HepG2 (cell line): ENCODE measurements around the gene ZNF154. TPM values are rescaled to one million over a fixed set of nuclear protein-coding genes. Genes with fewer than 3 reads are reported as not detected.

Source experiments
- ARNT ChIP-seq: fragments of 450-650 bp; IDR thresholded peaks from 2 replicates; pipeline ENCODE4 v1.6.1; 2017
- ATF2 ChIP-seq: sonication (generic); formaldehyde crosslinking; IDR thresholded peaks from 2 replicates; pipeline ENCODE4 v1.4.0; 2020; ENCODE audit warnings: missing genetic modification reagents
- FOXM1 ChIP-seq: sonication (generic); formaldehyde crosslinking; IDR thresholded peaks from 2 replicates; pipeline ENCODE4 v1.5.0; 2020; ENCODE audit warnings: missing genetic modification reagents
- IRF9 ChIP-seq: sonication (generic); formaldehyde crosslinking; IDR thresholded peaks from 2 replicates; pipeline ENCODE4 v1.8.0; 2022; ENCODE audit warnings: missing genetic modification reagents, mild to moderate bottlenecking, borderline replicate concordance
- MAFK ChIP-seq, 2 experiments: IDR thresholded peaks in 1 of 2; conservative IDR thresholded peaks in 1 of 2; 2 replicates each; pipeline ENCODE4 v1.6.1; 2011; ENCODE audit warnings: improper control_type of control experiment in 2 of 2, low read length in 2 of 2
- NPAS2 ChIP-seq: sonication (generic); formaldehyde crosslinking; IDR thresholded peaks from 2 replicates; pipeline ENCODE4 v1.8.0; 2022; ENCODE audit warnings: mild to moderate bottlenecking, missing genetic modification reagents, borderline replicate concordance
- PHF8 ChIP-seq: sonication (generic); formaldehyde crosslinking; IDR thresholded peaks from 2 replicates; pipeline ENCODE4 v1.5.0; 2020; ENCODE audit warnings: missing genetic modification reagents
- RXRA ChIP-seq: sonication (generic); formaldehyde crosslinking; IDR thresholded peaks from 2 replicates; pipeline ENCODE4 v1.5.1; 2020; ENCODE audit warnings: missing genetic modification reagents
- SIN3A ChIP-seq: IDR thresholded peaks from 2 replicates; pipeline ENCODE4 v1.6.1; 2011; ENCODE audit warnings: low read depth, mild to moderate bottlenecking, control low read depth, low read length, borderline replicate concordance
- SIX4 ChIP-seq: sonication (generic); formaldehyde crosslinking; IDR thresholded peaks from 2 replicates; pipeline ENCODE4 v1.4.0; 2020; ENCODE audit warnings: missing genetic modification reagents
- SP4 ChIP-seq: sonication (generic); formaldehyde crosslinking; IDR thresholded peaks from 2 replicates; pipeline ENCODE4 v1.8.1; 2023; ENCODE audit warnings: mild to moderate bottlenecking, missing genetic modification reagents
- SRY ChIP-seq: sonication (generic); formaldehyde crosslinking; IDR thresholded peaks from 2 replicates; pipeline ENCODE4 v1.8.0; 2022; ENCODE audit warnings: mild to moderate bottlenecking, missing genetic modification reagents
- TCF7 ChIP-seq: sonication (generic); IDR thresholded peaks from 2 replicates; pipeline ENCODE4 v1.6.1; 2016; ENCODE audit warnings: antibody characterized with exemption, low read depth
- U2AF1 ChIP-seq: fragments of 200-400 bp; formaldehyde crosslinking; optimal IDR thresholded peaks from 2 replicates; pipeline ENCODE3; 2017; ENCODE audit warnings: mild to moderate bottlenecking, low read depth, low read length
- U2AF2 ChIP-seq: fragments of 200-400 bp; formaldehyde crosslinking; IDR thresholded peaks from 2 replicates; pipeline ENCODE4 v1.6.1; 2017; ENCODE audit warnings: low read depth, mild to moderate bottlenecking, low read length
- ZNF24 ChIP-seq: fragments of 450-650 bp; IDR thresholded peaks from 2 replicates; pipeline ENCODE4 v1.6.1; 2017; ENCODE audit warnings: antibody characterized with exemption, mild to moderate bottlenecking
- ZNF292 ChIP-seq: sonication (generic); formaldehyde crosslinking; IDR thresholded peaks from 2 replicates; pipeline ENCODE4 v1.8.1; 2022; ENCODE audit warnings: mild to moderate bottlenecking, low read depth, missing genetic modification reagents, borderline replicate concordance
- ZNF558 ChIP-seq: sonication (generic); formaldehyde crosslinking; IDR thresholded peaks from 2 replicates; pipeline ENCODE4 v1.9.0; 2022; ENCODE audit warnings: mild to moderate bottlenecking, missing genetic modification reagents, borderline replicate concordance
- ZNF577 ChIP-seq: sonication (generic); formaldehyde crosslinking; IDR thresholded peaks from 2 replicates; pipeline ENCODE4 v1.4.0; 2020; ENCODE audit warnings: mild to moderate bottlenecking, low read depth, missing genetic modification reagents, borderline replicate concordance
- ZNF597 ChIP-seq: sonication (generic); formaldehyde crosslinking; IDR thresholded peaks from 2 replicates; pipeline ENCODE4 v1.5.0; 2020; ENCODE audit warnings: missing genetic modification reagents
- ZNF670 ChIP-seq: sonication (generic); formaldehyde crosslinking; IDR thresholded peaks from 2 replicates; pipeline ENCODE4 v1.8.0; 2022; ENCODE audit warnings: mild to moderate bottlenecking, missing genetic modification reagents, borderline replicate concordance
- ZNF720 ChIP-seq: sonication (generic); formaldehyde crosslinking; IDR thresholded peaks from 2 replicates; pipeline ENCODE4 v1.4.0; 2020; ENCODE audit warnings: missing genetic modification reagents
- ZNF724P ChIP-seq: sonication (generic); formaldehyde crosslinking; IDR thresholded peaks from 2 replicates; pipeline ENCODE4 v1.8.0; 2022; ENCODE audit warnings: missing genetic modification reagents, borderline replicate concordance
- ZNF772 ChIP-seq: sonication (generic); formaldehyde crosslinking; IDR thresholded peaks from 2 replicates; pipeline ENCODE4 v1.5.0; 2020; ENCODE audit warnings: mild to moderate bottlenecking, missing genetic modification reagents
- ZNF773 ChIP-seq: sonication (generic); formaldehyde crosslinking; IDR thresholded peaks from 2 replicates; pipeline ENCODE4 v1.4.0; 2020; ENCODE audit warnings: missing genetic modification reagents, borderline replicate concordance
- ZNF788 ChIP-seq: sonication (generic); formaldehyde crosslinking; IDR thresholded peaks from 2 replicates; pipeline ENCODE4 v1.5.0; 2020; ENCODE audit warnings: mild to moderate bottlenecking, missing genetic modification reagents, borderline replicate concordance
- ZSCAN30 ChIP-seq: sonication (generic); formaldehyde crosslinking; IDR thresholded peaks from 2 replicates; pipeline ENCODE4 v1.5.0; 2020; ENCODE audit warnings: mild to moderate bottlenecking, missing genetic modification reagents
- polyA plus RNA-seq, 8 experiments: library from polyadenylated mRNA; depleted of rRNA in 3 of 8; stranded (reverse) in 7 of 8; unstranded in 1 of 8; fragments of >200 nt; fragmentation: Illumina TruSeq in 4 of 8; extraction: Trizol in 4 of 8; gene quantifications; 2 replicates each; pipeline versions ENCODE4 v1.2.1 to v1.2.3, GENCODE V29; 2011 to 2016; ENCODE audit warnings: low read depth in 4 of 8, missing spikeins in 1 of 8, mixed read lengths in 1 of 8; ENCODE audit not compliant: insufficient read depth in 1 of 8
- total RNA-seq, 5 experiments: library from RNA; depleted of rRNA; stranded (reverse); fragments of >200 nt; fragmentation: Illumina TruSeq; extraction: Trizol; gene quantifications; 2 replicates each; pipeline ENCODE4 v1.2.3, GENCODE V29; 2016; ENCODE audit warnings: low read depth in 1 of 5

ZNF154 gene
- total and polyA plus RNA-seq, 2 of the 13 experiments (the other 11 are each of a cell fraction or from before 2014, with no cell fraction given): not detected

- no peak for TF ChIP-seq ZNF24
- TF ChIP-seq U2AF2: no peak
- no peak for TF ChIP-seq NPAS2
- no peak; the same call in 1 of the 2 replicates for TF ChIP-seq SP4 (CRISPR knock-in tag)
- TF ChIP-seq ZNF772 (CRISPR knock-in tag): no peak; the same call in 1 of the 2 replicates
- no peak for TF ChIP-seq SRY (CRISPR knock-in tag)
- TF ChIP-seq RXRA (CRISPR knock-in tag): peak; percentile 26; the same call in 1 of the 2 replicates
- TF ChIP-seq FOXM1 (CRISPR knock-in tag): no peak
- TF ChIP-seq ZNF577 (CRISPR knock-in tag): no peak
- no peak for TF ChIP-seq TCF7
- TF ChIP-seq MAFK (conservative IDR thresholded peaks at IDR 0.05 in 1 of 2, IDR thresholded peaks at IDR 0.05 in 1 of 2; ENCODE audit: low read length in 2 of 2): no peak
- no peak; the same call in 1 of the 2 replicates for TF ChIP-seq SIN3A
- no peak; the same call in 1 of the 2 replicates for TF ChIP-seq ZNF558 (CRISPR knock-in tag)
- no peak; the same call in 1 of the 2 replicates for TF ChIP-seq IRF9 (CRISPR knock-in tag)
- no peak for TF ChIP-seq SIX4 (CRISPR knock-in tag)
- TF ChIP-seq ARNT: no peak
- peak; percentile 71 for TF ChIP-seq PHF8 (CRISPR knock-in tag)
- no peak; the same call in 1 of the 2 replicates for TF ChIP-seq ZNF292
- no peak for TF ChIP-seq ZNF597 (CRISPR knock-in tag)
- TF ChIP-seq ZNF788 (CRISPR knock-in tag): no peak
- TF ChIP-seq ATF2 (CRISPR knock-in tag): 0 out of 2 replicates have a peak, but pooled peaks have one; percentile 44
- no peak for TF ChIP-seq ZNF720 (CRISPR knock-in tag)
- no peak for TF ChIP-seq ZNF670 (CRISPR knock-in tag)
- TF ChIP-seq ZNF724P (CRISPR knock-in tag): peak; percentile 62; the same call in 1 of the 2 replicates
- 0 out of 2 replicates have a peak, but pooled peaks have one; percentile 46 for TF ChIP-seq ZNF773 (CRISPR knock-in tag)
- TF ChIP-seq U2AF1: no peak
- 0 out of 2 replicates have a peak, but pooled peaks have one; percentile 38 for TF ChIP-seq ZSCAN30 (CRISPR knock-in tag)
These were observed 44.5 kb downstream of the ZNF154 start (continued) for GRCh38 chr19:57664269-57665127.
